GM21576 (cell line): ENCODE results near the gene ATP8B3.

Experiments
- ATAC-seq: cut with Tn5 transposase; IDR thresholded peaks from one replicate; pipeline ENCODE4 v1.9.1; 2021; ENCODE audit warnings: mild to moderate bottlenecking, moderate library complexity; ENCODE audit not compliant: unreplicated experiment

The ATP8B3 gene, protein sequence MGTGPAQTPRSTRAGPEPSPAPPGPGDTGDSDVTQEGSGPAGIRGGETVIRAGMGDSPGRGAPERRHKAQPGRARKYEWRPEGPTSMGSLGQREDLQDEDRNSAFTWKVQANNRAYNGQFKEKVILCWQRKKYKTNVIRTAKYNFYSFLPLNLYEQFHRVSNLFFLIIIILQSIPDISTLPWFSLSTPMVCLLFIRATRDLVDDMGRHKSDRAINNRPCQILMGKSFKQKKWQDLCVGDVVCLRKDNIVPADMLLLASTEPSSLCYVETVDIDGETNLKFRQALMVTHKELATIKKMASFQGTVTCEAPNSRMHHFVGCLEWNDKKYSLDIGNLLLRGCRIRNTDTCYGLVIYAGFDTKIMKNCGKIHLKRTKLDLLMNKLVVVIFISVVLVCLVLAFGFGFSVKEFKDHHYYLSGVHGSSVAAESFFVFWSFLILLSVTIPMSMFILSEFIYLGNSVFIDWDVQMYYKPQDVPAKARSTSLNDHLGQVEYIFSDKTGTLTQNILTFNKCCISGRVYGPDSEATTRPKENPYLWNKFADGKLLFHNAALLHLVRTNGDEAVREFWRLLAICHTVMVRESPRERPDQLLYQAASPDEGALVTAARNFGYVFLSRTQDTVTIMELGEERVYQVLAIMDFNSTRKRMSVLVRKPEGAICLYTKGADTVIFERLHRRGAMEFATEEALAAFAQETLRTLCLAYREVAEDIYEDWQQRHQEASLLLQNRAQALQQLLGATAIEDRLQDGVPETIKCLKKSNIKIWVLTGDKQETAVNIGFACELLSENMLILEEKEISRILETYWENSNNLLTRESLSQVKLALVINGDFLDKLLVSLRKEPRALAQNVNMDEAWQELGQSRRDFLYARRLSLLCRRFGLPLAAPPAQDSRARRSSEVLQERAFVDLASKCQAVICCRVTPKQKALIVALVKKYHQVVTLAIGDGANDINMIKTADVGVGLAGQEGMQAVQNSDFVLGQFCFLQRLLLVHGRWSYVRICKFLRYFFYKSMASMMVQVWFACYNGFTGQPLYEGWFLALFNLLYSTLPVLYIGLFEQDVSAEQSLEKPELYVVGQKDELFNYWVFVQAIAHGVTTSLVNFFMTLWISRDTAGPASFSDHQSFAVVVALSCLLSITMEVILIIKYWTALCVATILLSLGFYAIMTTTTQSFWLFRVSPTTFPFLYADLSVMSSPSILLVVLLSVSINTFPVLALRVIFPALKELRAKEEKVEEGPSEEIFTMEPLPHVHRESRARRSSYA (N-terminal part only)

DNA sequence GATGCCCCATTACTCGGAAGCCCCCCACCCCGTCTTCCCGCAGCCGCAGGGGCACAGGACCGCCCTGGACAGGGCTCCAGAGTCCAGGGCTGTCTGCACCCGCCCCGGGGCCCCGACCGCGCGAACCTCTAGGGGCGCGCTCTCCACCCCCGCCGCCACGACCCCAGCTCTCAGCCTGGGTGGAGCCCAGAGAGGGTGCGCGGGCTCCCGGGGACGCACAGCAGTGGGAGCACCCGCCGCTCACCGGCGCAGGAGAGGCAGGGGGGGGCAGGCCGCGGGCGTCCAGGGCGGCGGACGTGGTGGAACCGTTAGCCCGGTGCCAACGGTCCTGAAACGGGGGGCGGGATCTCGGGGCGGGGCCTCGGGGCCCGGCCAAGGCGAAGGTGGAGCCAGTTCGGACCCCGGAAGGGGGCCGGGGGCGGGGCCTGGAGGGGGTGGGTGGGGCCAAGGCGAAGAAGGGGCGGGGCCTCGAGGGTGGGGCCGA lies at the start of gene ATP8B3:
TSS of gene ATP8B3 (minus strand) at position 335 of the 484 bp plus-strand sequence. CDS start 540 bp downstream, outside the sequence.
- peak; percentile 12 for ATAC-seq

DNA sequence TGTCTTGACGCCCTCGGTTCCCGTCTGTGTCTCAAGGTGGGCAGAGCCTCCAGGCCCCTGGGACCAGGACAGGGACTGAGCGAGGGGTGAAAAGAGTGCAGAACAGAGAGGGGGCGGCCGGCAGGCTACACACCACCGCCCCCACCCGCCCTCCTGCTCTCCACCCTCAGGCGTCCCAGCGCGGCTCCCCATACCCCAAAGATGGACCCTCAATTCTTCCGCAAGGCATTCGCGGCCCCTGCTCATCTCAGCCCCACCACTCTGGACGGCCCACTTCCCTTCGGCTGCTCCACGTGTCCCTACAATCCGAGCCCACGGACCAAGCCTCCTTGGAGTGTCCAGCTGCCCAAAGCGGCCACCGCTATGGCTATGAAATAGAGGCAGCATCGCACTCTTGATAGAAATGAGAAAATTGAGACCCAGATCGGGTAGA lies 49.5 kb upstream of the ATP8B3 start:
- ATAC-seq: no peak

DNA sequence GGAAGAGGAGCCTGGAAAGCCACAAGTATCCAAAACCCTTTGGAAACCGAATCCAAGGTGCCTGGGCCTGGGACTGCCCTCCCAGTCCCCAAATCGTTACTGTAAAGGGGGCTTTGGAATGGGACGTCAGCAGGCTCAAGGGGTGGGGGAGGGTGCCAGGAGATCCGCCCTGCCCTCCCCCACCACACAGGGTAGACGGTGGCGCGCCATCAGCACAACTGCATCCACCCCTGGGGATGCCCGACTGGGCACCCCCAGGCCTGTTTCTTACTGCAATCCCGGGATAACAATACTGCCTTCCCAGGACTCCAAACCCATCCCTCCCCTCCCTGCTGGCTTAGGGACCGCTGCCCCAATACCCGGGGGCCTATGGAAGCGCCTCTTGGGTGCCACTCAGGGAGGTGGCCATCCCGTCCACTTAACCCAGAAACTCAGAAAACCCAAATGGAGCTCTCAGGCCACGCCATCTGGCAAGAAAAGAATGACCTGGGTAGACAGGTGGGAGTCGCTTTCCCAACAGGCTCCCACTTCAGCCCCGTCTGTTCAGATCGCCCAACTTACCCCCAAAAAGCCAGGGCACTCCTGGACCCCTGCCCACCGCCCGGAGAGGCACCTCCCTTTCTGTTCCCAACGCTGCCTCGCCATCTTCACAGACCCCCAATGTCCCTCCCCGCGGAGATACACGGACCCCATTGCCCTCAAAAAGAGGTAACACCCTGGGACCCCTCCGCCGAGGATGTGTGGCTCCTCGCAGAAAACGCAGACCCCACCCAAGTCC lies 48.9 kb upstream of the ATP8B3 start:
- ATAC-seq: no peak

DNA sequence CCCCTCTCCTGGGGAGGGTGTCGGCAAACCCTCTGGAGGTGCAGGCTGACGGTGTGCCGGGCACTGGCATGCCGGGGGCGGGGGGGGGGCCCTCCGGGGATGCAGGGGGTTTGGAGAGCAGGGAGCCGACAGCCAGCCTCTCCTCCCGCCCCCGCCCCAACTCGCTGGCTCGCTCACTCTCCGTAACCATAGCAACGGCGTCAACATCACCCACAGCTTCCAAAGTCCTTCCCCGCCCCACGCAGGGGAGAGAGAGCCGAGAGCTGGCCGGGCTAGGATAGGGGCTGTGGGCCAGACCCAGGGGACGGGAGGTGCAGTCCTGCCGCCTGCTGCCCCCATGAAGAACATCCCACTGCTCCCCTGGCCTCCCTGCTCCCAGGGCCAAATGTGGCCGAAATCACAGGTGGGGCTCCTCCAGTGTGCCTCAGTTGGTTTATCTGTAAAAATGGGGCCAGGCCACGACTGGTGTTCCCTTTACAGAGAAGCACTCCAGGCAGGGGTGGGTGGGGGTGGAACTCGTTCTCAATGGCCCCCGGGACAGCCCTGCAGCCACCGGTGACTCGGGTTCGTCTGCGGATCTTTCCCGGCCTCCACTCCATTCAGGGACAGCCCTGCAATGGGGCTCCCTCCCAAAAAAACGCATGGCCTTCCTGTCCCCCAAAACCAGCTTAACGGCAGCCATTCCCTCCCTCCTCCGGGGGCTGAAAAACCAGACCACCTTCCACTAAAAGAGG lies 48.1 kb upstream of the ATP8B3 start:
- ATAC-seq: no peak

DNA sequence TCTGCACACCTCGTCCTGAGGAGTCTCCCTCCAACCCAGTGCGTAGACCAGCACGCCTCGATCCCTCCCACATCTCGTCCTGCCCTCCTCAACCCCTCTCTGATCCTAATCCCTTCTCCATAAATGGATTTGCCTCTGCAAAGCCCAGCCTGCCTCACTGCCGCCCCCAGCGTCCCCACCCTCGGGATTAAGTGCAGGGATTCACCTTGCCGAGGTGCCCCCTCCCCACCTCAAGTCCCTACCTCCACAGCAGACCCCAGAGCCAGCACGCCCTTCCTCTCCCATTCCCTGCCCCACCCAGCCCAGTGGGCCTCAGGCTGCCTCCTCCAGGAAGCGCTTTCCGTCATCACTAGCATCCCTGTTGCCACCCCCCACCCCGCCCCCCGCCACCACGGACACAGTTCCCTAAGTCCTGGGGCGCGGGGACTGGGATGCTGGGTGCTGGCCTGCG lies 47.3 kb upstream of the ATP8B3 start:
- no peak for ATAC-seq

DNA sequence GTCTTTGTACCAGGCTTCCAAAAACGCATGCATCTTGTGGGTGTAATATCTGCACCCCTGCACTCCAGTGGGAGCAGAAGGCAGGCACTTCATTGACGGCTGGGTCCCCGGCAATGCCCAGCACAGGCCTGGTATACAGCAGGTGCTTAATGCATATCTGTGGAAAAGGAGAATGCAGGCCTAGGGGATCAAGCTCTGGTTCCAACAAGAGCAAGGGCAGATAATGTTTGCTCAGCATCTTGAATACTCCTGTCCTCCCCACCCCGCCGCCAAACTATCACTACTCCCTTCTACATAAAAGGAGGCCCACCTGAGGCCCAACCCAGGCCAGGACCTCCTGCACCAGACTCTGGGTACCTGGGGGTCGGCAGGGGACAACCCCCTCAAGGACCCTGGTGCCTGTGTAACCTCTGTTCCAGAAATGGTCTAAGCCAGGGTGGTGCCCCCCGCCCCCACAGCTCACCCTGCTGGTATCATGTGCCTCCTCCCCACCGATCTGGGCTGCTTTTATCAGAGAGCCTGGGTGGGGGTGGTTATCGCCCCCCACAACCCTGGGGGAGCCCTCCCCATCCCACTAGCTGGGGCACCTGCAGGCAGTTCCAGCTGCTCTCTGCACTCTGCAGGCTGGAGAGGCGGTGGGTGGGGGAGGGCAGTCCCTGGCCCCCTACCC lies 46.5 kb upstream of the ATP8B3 start:
- ATAC-seq: no peak

DNA sequence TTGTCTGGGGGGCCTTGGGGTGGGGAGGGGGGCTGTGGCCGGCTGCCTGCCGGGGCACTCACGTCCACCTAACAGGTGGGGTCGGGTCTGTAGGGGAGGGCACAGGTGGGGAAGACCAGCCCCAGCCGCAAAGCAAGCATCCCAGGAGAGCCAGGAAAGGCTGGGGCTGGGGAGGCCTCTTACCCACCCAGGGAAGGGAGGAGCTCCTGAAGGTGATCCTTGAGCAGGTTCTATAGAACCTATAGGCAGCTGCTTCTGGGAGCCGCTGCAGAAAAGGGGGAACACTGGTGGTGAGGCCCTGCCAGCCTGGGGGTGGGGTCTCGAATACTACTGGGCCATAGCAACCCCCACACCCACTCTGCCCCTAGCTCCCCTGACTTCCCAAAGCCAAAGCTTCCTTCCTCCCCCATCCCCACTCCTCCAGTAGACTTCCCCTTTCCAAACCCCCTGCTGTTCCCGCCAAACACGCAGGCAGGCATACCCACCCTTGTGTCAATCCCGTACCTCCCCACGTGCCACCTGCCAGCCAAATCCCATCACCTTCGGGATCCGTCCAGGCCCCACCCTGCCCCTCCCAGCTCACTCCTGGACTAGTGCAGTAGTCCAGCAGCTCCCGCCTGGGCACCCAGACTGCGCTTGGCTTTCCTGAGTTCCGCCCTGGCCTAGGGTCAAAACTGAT lies 45.7 kb upstream of the ATP8B3 start:
- no peak for ATAC-seq

DNA sequence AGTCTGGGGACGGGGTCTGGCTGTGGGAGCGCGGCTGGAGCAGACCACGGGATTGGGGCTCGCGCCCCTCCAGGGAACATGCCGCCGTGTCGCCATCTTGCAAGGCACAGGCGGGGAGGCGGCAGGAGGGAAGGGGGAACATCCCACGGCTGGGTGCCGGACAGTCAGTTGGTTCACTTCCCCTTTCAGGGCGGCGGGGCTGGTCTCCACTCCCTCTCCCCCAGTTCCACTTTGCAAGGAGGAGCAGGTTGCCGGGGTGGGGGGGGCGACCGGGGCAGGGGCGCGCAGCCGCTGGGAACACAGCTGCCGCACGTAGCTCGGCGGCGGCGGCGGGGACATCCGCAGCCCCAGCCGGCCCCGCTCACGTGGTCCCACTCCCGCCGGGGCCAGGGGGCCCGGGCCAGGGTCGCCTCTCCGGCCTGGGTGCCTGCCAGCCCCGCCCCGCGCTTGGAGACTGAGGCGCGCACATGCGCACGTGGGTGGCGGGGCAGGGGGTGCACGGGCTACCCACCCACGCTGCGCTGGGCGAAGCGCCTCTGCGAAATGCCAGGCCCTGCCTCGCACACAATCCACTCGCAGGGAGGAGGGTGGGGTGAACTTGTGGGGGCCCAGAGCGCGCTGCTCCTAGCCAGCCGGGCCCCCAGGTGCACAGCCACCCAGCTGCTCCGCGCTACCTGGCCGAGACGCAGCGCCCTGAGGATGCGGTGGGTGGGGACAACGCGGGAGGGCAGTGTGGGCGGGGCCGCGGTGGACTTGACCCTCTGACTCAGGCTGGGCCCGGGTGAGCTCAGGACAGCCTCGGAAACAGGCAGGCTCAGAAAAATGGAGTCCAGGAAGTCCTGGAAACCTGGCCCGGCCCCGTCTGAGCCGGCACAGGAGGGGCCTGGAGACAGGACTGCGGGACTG lies 44.9 kb upstream of the ATP8B3 start:
- no peak for ATAC-seq

DNA sequence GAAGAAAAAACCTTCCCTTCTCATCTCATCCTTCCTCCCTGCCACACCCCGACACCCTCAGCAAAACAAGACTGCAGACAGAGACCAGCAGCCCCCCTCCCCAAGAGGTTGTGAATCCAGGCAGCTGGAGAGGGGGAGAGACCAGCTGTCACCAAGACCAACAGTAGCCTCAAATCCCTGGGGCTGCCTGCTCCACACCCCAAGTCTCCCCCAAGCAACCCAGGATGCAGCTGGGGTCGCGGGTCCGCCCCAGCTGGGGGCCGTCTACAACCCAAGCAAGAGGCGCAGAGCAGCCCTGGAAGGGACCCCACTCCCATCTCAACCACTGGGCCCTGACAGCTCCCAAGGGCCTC lies 44.2 kb upstream of the ATP8B3 start:
- ATAC-seq: no peak

DNA sequence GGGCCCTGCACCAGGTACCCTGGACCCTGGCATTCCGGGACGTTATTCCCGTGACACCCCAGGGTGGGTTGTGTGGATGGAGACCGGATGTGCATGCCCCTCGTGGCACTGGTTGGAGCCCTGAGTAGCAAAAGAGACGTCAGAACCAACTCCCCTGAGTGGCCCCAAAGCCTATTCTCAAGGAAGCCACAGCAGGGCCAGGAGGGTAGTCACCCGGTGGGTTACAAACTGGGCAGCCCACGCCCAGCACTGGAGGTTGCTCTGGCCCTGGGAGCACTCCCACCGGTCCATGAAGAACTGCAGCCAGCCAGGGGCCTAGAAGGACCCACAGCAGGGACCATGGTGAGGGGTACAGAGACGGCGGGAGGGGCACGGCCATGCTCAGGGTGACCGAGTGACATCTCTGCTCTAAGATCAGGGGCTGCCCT lies 43.8 kb upstream of the ATP8B3 start:
- ATAC-seq: no peak

DNA sequence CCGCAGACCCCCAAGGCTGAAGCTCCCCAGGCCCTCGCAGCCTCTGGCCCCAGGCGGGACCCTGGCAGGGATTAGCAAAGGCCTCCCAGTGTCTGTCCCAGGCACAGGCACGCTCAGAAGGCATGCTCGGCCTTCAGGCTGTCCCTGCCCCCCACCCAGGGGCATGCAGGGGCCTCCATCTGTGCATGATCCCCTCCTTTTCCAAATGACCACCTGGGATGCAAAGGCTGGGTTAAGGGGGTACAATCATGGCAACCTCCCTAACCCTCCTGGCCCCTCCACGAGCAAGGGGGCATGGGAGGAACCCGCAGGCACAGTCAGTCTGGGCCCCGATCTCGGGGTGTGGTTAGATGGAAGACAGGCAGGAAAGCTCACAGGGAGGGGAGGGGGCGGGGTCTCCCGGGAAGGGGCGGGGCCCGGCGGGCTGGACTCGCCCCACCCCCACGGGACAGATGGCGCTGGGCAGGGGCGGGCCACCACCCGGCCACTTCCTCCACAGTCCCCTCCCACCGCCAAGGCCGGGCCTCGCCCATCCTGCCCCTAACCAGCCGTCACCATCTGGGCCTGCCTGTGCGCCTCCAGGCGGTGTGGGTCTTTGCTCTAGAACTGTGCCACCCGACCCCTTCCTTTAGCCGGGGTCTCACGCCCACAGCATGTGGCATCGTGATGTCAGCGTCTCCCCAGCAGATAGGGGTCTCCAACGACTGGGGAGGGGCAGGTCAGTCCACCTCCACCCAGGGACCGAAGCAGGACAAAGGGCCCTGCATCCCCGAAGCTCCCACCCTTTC lies 43.2 kb upstream of the ATP8B3 start:
- peak; percentile 49 for ATAC-seq

DNA sequence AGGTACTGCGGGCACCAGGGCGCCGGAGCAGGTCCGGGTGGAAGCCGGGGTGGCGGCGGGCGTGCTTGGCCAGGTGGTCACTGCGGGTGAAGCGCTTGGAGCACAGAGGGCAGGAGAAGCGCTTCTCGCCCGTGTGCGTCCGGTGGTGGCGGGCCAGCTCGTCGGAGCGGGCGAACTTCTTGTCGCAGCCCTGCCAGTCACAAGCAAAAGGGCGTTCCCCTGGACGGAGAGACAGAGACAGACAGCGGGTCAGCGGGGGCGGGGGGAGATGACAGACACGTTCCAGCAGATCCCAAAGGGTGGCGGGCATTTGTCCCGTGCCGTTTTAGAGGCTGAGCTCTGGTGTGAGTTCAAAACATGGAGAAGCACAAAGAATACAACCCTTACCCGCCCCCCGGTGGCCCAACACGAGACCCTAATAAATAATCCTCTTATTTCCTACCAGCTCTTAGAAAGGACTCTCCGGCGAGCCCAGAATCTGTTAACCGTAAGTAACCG lies 42.5 kb upstream of the ATP8B3 start:
- ATAC-seq: no peak

DNA sequence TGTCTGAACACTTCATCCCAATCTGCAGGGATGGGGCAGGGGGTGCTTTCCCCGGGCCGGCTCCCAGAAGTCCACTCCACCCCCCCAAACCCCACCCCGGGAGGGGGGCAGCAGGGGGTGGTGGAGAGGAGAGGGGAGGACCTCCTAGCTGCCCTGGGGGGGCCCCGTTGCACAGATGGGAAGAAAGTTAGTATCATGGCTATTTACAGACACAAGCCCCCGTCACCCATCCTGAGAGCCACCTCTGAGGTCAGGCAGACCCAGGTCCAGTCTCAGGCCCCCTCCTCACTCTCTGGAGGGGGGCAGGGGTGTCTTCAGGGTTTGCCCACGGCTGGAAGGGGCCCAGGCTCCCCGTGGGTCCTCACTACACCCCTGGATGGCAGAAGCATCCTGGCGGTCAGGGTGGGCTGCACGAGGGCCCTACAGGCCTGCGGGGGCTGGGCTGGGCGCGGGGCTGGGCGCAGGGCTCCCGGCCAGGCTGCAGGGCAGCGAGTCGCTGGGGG lies 42.0 kb upstream of the ATP8B3 start:
- ATAC-seq: no peak

DNA sequence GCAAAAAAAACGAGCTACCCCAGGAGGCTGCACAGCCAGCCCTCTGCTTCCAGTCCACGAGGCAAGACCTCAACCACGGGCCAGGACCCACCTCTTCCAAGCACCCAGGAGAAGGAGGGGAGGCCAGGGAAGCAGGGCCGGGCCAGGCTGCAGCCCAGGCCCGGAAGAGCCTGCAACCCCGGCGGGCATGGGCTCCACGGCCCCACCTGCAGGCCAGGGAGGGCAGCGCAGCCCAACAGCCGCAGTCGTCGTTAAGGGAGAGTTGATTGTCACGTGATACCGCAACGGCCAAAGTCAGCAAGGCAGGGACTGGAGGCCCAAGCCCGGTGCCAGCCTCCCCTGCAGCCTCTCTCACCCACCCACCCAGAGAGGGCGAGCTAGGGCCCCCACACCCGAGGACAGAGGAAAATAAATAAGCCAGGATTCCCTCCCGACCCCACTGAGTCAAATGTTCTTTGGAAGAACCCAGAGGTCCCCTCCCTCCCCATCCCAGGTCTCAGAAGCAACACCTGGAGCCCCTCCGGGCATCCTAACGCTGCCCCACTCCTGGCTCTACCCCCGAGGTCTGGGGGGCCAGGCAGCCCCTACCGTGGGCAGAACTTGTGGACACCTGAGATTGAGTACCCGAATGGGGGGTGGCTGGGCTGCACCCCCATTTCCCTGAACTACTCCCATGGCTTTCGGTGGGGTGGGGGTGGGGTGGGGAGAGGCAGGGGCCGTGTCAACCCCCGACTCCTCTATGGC lies 41.4 kb upstream of the ATP8B3 start:
- no peak for ATAC-seq

DNA sequence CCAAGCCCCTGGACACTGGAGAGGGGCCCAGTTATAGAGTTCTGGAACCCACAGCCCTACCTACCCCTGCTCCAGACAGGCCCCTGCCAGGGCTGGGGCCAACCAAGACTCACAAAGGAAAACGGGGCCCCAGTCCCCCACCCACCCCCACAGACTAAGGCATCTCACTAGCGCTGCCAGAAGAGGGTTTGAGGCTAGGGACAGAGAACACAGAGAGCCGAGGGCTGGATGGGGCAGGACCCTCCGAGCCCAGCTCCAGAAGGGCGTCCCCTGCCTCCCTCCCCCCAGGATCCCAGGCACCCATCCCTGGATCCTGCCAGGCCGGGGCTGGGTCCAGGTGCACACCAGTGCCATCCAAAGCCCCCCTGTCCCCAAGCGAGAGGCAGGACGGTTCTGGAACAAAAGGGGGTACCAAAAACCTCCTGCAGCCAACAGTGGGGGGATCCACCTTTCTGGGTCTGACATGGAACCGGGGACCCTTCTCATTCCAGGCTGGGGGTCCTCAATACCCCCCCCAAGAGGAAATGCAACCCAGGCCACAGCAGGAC lies 40.6 kb upstream of the ATP8B3 start:
- ATAC-seq: no peak
